NCI-H1092 treated with DMSO at 0.1 percent for 48 hours (cell line): Measurements from ENCODE around the gene PARD3B.
"Not testable (repeated sequence)": the region's sequence is repeated elsewhere in the genome, so short reads cannot be mapped to it uniquely, and the experiment has no call there.

Source experiments
- DNase-seq: peaks from one replicate; lab custom pipeline; 2025; lab: John Stamatoyannopoulos, UW

PARD3B gene

DNA sequence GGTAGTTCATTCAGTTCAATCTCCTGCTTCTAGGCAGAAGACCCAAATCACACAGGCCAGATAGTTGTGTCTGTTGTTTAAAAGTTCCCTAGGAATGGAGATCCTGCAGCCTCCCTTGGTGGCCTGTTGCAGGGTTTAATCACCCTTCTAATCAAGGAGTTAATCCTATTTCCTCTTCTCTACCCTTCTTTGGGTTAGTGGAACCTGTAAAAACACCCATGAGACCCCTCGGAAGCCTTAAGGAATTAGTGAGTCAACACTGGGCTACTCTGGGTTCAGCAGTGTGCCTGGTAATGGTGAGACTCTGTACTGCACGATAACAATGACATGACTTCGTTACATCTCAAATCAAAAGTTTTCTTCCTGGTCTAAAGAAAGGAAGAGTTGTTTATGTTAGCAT, 919.4 kb downstream of the PARD3B start:
- no peak for DNase-seq

DNA sequence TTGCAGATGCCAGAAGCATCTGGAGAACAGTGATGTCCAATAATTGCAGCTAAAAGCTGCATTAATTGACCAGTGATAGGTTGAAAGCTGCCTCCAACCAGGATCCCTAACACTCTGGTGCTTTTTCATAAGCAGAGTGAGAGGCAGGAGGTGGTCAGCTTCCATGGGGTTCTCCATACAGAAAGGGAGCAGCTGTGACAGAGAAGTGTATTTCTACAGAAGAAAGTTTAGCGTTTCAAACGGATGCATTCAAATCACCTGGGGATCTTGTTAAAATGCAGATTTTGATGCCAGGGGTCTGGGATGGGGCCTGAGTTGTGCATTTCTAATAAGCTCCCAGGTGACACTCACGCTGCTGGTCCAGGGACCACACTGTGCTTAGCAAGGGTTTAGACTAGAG, 920.5 kb downstream of the PARD3B start:
- no peak for DNase-seq

DNA sequence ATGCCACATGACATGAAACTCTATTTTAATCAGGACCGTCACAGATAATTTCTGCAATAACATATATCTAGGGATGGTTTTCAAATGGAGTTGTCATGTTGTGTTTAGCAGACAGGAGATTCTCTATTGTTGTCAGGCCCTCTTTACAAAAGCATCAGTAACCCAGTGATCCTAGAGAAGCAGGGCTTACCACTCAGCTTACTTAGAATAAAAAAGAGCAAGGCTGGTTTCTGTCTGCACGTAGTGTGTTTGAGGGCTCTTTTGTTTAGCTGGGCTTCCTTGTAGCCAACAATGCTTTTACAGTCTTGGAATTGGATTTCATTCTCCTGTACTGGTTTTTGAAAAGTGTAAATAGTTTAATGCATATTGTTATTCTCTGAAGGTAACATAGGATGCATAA, 926.5 kb downstream of the PARD3B start:
- no peak for DNase-seq

DNA sequence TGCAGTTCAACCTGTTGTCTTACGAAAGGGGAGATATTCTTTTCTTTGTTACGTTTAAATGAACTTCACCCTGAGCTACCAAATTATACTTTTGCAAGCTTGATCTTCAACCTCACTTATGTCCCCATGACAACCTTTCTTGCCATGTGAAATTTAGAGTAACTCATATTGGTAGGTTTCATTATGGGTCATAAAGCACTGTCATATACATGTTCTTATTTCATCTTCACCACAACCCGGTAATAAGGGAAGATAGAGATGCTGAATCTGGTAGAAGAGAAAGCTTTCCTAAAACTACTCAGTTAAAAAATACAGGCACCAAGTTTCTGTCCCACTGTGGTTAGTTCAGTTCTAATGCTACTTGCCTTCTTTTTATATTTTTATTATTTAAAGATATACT, 928.5 kb downstream of the PARD3B start:
- no peak for DNase-seq

DNA sequence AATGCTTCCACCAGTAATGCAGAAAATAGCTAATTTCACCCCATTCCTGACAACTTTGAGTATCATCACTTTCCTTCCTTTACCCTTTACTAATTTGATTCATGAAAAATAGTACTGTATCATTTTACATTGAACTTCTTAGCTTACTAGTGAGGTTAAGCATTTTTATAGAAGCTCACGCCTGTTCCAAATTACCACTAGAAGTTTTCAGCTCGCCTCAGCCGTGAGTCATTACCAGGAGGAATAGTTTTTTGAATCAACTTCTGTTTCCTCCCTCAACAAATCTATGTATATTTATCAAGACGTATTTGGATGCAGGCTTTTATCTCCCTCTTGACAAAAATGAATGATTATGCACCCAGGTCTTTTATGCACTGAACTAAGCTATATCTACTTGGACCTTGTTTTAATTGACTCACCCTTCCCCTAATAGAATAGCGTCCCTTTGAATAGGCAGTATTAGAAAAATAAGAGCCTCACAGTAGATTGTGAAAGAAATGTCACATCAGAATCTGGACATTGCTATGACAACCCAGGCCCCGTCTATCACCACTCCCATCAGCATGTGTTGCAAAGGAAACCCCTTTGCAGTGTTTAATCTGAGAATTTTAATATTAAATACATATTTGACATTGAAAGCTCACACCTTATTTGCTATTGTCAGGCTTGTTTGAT, 929.6 kb downstream of the PARD3B start:
- DNase-seq, result no peak

DNA sequence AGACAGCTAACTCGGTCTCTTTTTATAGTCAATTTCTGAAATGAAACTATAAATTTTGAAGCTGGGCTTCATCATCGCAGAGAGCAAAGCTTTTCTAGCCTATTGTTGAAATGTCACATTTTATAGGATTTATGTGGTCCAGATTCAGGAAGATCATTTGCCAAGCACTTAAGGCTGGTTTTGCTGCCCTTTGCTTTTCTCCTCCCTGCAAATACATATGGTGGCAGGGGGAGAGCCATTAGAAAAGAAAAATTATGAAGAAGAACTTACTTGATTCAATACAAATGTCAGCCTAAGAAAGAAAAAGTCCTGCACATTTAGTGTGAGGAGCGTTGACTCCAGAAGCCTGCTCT, 930.1 kb downstream of the PARD3B start:
- DNase-seq, result no peak

DNA sequence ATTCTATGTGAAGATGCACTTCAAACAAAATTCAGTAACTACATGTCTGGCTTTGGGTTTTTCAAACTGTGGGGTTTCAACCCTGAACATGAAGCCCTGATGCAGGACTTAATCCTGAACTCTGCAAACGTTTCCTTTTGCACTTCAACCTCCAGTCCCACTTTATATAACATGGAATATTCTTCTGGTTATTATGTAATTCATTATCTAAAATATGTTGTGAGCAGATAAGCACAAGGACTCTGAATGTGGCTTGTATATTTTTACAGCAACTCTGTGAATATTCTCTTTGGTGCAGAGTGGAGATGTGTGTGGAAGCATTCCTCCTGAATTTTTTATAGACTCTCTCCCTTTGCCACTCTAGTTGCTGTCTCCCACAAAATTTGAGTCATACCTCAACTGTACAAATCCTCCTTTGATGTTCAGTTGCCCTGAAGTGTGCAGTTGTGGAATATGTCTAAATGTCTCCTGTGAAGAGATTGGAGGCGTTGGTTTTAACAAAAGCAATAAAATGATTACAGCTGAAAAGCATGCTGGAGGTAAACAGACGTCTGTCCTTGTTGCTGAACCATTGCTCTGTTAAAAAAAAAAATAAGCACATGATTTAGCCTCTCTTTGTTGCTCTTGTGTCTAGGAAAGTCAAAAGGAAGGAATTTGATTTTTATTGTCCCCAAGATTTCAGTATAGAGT, 931.9 kb downstream of the PARD3B start:
- DNase-seq, result no peak

DNA sequence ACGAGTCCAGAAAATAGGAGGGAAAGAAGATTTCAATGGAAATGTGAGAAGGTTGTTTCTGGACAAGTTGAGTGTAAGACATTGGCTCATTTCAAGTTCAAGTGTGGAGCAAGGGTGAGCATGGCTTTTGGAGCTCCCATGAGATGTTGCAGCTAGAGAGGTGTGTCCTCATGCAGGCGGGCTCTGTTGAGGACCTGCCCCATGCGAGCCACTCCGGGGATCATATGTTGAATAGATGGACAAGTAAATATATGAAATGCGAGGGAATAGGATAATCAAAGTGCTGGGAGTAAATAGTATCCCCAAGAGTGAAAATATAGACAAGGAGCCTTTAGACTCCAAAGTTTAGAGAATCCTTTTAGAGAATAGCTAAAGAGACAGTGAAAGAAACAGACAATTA, 936.6 kb downstream of the PARD3B start:
- no peak for DNase-seq

DNA sequence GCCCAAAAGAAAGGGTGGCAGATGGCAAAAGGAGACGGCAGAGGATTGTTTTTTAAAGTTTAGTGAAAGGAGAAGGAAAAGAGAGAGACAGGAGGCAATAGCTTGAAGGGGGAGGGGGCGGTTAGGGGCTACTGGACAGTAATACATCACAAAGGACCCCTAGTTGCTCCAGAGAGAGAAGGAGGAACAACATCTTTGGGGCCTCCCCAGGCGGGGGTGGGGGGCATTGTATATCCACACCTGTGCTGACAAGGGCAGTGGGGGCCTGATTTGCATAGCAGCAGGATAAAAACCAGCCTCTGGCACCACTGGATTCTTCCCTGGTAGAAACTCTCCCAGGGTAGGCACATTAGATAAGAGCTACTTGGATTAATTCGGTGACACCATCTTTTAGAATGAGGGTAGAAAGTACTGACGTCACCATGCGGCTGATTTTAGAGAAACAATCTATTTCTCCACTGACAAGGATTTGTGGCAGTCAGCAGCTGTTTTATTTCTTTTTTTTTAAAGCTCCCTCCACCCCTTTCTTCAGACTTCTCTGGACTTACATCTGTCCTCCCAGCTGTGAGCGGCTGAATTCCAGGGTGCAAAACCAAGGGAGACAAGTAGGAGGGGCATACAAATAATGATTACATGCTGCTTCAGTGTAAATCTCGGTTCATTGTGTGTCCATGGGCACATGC, 937.3 kb downstream of the PARD3B start:
- DNase-seq, result no peak

DNA sequence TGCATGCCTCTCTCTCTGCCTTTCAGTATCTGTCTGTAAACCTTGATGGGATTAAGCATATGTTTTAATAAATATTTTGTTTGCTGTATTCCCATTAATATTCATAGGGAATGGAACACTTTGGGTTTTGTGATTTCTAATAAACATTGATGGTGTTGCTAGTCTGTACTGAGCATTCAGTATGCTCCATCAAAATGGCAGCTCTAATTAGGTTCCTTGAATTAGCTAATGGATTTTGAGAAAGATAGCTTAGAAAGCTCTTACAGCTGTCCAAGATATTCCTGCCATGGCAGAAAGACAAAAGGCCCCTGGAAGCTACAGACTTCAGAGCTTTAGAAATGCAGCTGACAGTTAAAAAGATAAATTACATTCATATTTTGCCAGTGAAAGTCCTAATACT, 937.8 kb downstream of the PARD3B start:
- DNase-seq, result no peak

DNA sequence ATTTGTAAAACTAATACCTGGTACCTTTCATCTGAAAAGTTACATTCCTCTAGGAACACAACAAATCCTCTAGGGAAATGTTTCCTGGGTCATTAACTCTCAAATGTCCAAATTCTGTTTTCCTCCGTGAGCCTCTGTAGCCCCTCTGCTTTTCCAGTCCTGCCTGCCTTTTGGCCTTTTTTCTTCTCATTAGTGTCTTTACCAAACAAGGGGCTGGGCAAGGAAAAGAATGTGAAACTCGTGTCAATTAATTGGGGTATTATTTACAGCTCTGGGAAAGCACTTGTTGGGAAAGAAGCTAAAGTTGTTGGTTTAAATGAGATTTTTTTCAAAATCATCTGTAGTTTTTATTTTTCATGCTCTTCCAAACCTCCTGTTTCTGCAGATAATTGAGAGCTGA, 938.9 kb downstream of the PARD3B start:
- DNase-seq, result no peak

DNA sequence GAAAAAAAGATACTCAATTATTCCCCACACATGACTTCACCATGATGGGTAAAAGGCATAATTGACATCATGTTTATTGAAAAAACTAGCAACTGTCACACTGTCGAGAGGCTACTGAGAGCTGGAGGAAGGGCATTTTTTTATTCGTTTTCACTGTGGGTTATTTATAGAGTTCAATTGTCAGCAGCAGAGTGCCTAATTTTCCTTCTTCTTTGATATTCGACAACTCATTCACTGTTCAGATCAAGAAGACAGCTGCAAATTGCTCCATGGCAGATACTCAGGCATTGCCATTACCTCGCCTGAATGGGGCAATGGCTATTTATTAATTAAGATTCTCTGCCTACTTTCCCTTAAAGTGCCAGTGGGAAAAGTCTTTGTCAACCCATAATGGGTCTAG, 939.5 kb downstream of the PARD3B start:
- DNase-seq, result no peak

DNA sequence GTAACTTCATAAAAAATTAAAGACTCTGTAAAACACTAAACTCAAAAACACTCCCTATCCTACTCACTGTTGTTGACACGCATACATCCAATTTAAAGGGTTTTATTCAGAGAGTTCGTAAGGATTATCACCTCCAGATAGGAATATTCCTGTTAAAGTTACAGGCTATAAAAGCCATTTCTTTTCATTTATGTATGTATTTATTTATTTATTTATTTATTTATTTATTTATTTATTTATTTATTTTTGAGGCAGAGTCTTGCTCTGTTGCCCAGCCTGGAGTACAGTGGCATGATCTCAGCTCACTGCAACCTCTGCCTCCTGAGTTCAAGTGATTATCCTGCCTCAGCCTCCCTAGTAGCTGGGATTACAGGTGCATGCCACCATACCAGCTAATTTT, 948.3 kb downstream of the PARD3B start:
- not testable (repeated sequence) for DNase-seq

DNA sequence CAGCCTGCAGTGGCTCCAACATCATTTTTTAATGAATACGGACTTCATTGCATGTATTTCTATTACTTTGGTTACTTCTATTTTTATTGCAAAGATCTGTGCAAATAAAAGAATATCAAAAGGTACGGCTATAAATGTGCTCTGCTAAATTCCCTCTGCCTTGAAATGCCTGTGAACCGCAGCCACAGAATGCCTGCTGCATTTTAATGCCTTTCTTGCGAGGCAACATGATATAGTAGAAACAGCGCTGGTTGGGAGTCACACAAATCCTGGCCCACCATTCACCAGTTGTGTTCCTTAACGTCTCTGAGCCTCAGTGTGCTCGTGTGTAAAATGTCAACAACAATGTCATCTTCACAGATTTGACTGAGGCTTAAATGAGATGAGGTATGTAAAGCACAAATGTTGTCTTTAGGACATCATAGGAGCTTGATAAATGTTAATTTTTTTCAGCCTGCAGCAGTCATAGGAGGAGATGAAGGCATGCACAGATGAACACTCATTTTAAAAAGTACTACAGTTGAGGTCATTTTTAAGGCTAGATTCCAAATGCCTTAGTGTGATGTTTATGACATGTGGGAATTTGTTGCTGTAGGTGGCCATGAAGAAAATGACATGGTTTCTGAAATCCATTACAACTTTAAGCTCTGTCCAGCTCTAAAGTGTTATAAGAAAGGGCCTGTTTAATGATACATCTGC, 949.4 kb downstream of the PARD3B start:
- no peak for DNase-seq

DNA sequence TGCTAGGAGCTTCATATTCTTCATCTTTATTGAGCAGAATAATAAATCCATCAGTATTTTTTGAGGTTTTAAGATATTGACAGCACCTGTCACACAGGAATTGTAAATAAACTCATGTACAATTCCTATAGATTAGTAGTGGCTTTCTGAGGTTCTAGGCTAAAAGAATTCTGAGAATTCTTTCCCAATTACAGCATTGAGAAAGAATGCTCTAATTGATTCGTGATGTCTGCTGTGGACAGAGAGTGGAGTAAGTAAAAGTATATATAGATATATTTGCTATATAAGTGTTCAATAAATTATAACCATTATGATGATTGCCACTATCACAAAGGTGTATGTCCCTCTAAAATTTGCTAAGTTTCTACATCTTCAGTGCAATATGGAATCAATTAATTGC, 950.5 kb downstream of the PARD3B start:
- DNase-seq, result no peak

DNA sequence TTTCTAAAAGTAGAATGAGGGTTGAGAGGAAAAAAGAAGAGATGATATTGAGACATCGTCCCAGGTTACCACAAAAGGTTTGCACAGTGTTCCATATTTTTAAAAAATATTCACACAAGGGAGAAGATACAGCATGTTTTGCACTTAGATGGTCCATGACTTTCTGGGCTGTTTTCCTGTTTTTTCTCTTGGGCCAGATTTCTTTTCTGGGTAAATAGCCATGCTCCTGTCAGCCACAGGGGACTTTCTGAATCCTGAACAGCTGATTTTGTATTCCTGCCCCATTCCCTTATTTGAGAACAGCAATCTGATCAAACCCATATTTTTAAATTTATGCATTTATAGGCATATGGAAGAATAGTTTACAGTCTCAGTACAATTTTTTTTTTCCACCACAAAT, 951.1 kb downstream of the PARD3B start:
- DNase-seq, result no peak

DNA sequence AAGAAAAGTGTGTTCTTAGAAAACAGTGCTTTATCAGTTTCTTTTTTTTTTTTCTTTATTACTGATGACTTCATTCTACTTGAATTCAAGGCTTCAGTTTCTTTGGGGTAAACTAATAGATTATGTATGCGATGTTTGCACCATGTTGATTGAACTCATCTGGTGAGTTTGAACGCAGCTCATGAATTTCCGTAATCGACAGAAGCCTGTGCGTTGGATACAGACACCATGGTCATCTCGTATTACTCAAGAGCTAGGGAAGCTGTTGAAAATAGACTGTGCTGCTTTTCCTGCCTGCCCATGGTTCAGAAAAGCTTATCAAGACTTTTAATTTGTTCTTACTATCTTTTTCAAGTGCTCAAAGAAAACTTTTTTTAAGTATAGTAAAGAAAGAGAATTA, 951.5 kb downstream of the PARD3B start:
- DNase-seq, result no peak

DNA sequence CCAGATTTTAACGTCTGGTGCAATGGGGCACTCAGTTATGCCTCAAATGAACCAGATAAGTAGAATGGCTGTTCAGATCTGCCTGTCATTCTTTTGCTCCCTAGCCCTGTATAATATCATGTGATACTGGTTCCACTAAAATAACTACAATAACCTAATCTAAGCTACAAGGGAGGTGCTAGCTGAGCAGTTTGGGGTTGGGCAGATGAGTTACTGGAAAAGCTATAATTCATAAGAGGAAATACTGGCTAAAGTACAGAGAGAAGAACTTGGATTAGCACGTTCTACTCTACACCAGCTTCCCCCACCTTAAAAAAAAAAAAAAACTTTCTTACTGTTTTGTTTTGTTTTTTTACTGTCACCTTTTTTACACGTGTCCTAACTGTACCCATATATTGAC, 953.7 kb downstream of the PARD3B start:
- no peak for DNase-seq

DNA sequence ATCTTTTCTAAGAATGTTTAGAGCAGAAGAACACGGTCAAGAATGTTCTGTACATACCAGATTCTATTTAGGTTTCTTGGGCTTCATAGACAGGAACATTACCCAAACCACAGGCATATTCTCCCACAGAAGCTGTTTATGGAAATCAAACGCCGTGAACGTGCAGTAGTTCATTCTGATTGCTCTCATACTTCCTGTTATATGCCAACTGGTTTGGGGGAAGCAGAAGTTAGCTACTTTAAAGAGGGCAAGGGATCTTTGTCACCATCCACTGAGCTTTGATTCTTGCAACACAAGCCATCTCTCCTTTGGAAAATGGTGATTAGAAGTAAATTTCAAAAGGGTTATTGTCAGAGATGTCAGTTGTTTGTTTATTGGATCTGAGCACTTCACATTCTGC, 954.8 kb downstream of the PARD3B start:
- no peak for DNase-seq

DNA sequence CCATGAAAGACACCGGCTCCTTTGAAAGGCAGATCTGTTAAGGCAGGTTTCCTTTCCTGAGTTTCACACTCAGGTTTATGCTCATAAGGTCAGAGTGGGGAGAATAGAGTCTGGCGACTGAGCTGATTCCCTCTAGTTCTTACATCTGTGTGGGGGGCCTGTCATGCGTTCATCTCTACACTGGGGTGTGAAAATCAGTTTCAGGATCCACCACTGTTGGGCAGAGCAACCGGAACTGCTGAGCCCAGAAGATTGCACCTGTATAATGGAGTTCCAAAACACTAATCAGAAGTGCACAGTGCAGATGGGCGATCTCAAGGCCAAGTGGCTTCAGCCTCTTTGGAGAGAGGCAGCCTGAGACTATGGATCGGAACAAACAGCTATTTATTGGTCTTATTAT, 955.7 kb downstream of the PARD3B start:
- DNase-seq, result no peak

DNA sequence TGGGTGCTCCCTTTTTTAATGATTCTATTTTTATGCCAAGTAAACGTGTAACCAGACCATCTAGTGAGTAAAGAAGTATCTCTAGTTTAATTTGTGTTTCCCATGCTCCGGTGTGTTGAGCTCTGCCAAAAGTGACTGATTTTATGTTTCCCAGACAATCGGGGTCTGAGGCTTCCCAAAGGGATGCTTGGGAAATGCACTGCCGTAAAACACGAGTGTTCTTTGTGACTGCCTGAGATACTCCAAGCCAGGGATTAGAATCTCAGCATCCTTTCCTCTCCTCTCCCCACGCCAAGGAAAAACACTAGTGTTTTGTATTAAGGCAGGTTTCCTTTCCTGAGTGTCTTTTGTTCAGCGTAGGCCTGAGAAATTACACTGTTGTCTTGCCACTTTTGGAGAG, 956.6 kb downstream of the PARD3B start:
- DNase-seq, result no peak

DNA sequence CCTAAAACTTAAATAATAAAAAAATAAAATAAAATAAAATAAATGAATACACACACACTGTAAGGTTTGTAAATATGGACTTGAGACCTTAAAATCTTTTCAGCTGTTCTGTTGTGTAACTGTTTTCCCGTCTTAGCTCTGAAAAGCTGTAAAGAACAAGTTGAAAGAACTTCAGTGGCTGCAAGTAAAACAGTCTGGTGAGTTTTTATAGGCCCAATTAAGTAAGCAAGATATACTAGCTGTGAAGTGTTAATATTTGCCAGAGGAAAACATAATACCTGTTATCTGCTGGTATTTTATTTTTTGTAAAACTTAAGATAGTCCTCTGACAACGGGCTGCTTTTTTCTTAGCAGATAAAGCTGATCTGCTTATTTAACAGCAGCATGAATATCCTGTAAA, 960.1 kb downstream of the PARD3B start:
- no peak for DNase-seq

DNA sequence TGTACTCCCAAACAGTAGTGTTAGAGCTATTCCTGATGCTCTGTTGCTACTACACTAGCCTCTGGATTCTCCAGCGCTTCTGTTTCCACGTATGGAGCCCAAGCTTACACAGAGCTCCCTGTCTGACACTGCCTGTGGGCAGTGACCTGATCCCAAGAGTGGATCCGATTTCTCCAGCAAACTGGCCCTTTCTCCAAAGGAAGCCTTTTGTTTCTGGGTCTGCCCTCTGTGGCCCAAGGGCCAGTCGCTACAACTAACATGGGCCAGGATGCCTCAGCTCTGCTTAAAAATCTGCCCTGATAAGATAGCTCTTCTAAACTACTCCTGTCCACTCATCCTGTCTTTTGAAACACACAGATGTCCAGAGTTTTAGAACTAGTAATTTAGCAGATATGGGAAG, 964.4 kb downstream of the PARD3B start:
- DNase-seq, result no peak
